CD4-positive, CD25-positive, alpha-beta regulatory T cell (primary cell): ENCODE results near the gene NRGN. TPM values are rescaled to one million over a fixed set of nuclear protein-coding genes. Genes with fewer than 3 reads are reported as not detected.

Experiments used
- ATAC-seq, 2 donors: fragments of 150-1000 bp; cut with Tn5 transposase; one replicate each; pipeline ENCODE4 v1.10.0; 2021; ENCODE audit warnings: low read depth in 2 of 2, moderate number of reproducible peaks in 2 of 2, moderate library complexity in 1 of 2
- DNase-seq, 3 donors: peaks; one replicate each; pipeline versions ENCODE4 v3.0.0 to v3.0.0-alpha.2; 2012 to 2022; ENCODE audit warnings: mixed read lengths in 1 of 3
- H3K27ac ChIP-seq: one replicate; pipeline ENCODE4 v1.7.0; 2013; ENCODE audit warnings: mild to moderate bottlenecking, low read length; ENCODE audit not compliant: insufficient read depth, poor library complexity, severe bottlenecking
- H3K27me3 ChIP-seq: one replicate; pipeline ENCODE4 v1.7.0; 2013; ENCODE audit warnings: low read length; ENCODE audit not compliant: control insufficient read depth, insufficient read depth
- H3K36me3 ChIP-seq: one replicate; pipeline ENCODE4 v1.7.0; 2013; ENCODE audit warnings: mild to moderate bottlenecking, low read length, moderate library complexity; ENCODE audit not compliant: control insufficient read depth, insufficient read depth
- H3K4me1 ChIP-seq: 2 replicates; pipeline ENCODE4 v1.7.0; 2013; ENCODE audit warnings: mild to moderate bottlenecking, low read length; ENCODE audit not compliant: insufficient read depth, control insufficient read depth, poor library complexity, severe bottlenecking
- H3K4me3 ChIP-seq: one replicate; pipeline ENCODE4 v1.7.0; 2013; ENCODE audit warnings: low read depth, mild to moderate bottlenecking, low read length, moderate library complexity
- H3K9me3 ChIP-seq, 2 experiments: 1 replicate in 1 of 2; 2 replicates in 1 of 2; pipeline ENCODE4 v1.7.0; 2013; ENCODE audit warnings: low read length in 2 of 2, mild to moderate bottlenecking in 1 of 2, moderate library complexity in 1 of 2; ENCODE audit not compliant: control insufficient read depth in 2 of 2
- H3K27ac Mint-ChIP-seq, 3 donors: one replicate each; pipeline ENCODE4 v1.8.0; 2020 to 2022; ENCODE audit warnings: mild to moderate bottlenecking in 3 of 3, mixed read lengths in 3 of 3, moderate library complexity in 2 of 3
- H3K27me3 Mint-ChIP-seq: one replicate; pipeline ENCODE4 v1.8.0; 2022; ENCODE audit warnings: mild to moderate bottlenecking, mixed read lengths
- H3K36me3 Mint-ChIP-seq: one replicate; pipeline ENCODE4 v1.8.0; 2020; ENCODE audit warnings: mixed read lengths
- H3K4me1 Mint-ChIP-seq, 4 donors: one replicate each; pipeline ENCODE4 v1.8.0; 2020 to 2022; ENCODE audit warnings: mixed read lengths in 4 of 4, mild to moderate bottlenecking in 1 of 4
- H3K4me3 Mint-ChIP-seq, 4 donors: one replicate each; pipeline ENCODE4 v1.8.0; 2020 to 2022; ENCODE audit warnings: mild to moderate bottlenecking in 4 of 4, mixed read lengths in 4 of 4, moderate library complexity in 3 of 4
- H3K9me3 Mint-ChIP-seq, 7 donors: one replicate each; pipeline ENCODE4 v1.8.0; 2020 to 2022; ENCODE audit warnings: mixed read lengths in 7 of 7, mild to moderate bottlenecking in 3 of 7, moderate library complexity in 2 of 7
- polyA plus RNA-seq, 4 donors: library from polyadenylated mRNA; unstranded; fragments of 300-500 nt; fragmentation: Illumina TruSeq; gene quantifications; one replicate each; pipeline ENCODE4 v1.2.3, GENCODE V29; 2021
- total RNA-seq: library from RNA; stranded (reverse); gene quantifications from one replicate; pipeline ENCODE4 v1.2.3, GENCODE V29; 2022

NRGN gene
- total and polyA plus RNA-seq, 5 donors from 2014 or later: 0.16 to 58.8 (median 0.22) TPM

DNA sequence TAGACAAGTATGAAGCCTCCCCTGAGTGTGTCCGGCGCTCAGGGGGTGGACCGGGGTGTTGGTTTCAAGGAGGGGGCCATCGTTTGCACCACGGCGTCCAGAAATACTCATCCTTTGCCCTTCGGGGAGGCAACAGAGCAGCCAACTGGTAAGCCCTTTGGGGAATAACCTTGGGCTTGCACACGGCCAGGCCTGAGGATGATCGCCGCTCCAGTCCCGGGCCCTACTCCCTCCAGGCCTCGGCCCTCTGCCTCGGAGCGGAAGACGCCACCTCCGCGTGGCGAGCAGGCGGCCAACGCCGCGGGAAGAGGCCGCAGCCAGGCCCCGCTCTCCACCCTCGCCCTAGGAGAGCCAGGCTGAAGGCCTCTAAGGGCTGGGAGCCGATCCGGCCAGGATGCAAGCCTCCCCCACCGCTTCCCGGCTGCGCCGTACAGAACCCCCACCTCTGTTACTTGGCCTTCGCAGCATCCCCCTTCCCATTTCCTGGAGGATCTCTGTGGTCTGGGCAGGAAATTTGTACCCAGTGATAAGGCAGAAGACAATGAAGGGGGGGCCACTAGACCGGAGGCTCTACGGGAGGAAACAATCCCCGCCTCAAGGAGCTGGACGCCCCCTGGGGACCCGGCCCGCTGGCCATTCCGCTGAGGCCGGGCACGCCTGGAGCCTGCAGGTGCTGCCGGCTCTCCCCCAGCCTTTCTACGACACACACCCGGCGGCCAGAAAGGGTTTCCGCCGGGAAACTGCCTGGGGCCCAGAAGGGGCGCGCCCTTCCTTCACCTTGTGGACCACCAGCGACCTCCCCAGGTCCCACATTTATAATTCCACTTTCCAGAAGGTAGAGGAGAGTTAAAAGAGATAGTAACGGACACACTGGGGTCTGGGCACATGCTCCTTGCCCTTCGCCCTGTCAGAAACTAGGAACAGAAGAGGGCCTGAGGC, 19.8 kb downstream of the NRGN start:
- no peak overlapping the region for H3K27ac ChIP-seq

DNA sequence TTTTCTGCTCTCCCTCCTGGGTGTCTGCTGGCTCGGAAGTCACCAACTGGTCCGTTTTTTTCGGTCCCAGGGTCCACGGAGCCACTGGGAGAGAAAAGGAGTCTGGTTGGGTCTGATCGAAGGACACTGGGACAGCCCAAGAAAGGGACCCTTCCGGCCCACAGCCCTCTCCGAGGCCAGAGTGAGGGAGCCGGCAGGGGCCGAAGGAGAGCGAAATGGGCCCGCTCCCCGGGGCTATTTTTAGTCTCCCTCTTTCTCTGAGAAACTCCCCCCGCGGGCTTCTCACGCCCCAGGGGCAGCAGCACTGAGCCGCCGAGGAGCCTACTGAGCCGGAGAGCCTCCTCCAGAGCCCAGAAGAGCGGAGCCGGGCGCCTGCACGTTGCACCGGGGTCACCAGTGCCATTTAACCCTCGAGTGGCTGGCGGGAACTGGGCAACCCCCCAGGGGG, 20.5 kb downstream of the NRGN start:
- Mint-ChIP-seq H3K27ac (peak overlapping the region in 1 of 3 donors; percentile 74), H3K36me3 (peaks cover 3% of the 10 kb centered on the region), H3K4me3 (peak overlapping the region in 3 of 4 donors; percentile 11 to 88 (median 60)), H3K4me1 (peaks cover 0 to 41% (median 10%) of the 10 kb centered on the region in 4 donors), H3K9me3 (peaks cover 0 to 2% (median 0%) of the 10 kb centered on the region in 7 donors), H3K27me3 (peaks cover 66% of the 10 kb centered on the region)
- Histone ChIP-seq H3K27me3 (peaks cover 12% of the 10 kb centered on the region), H3K4me1 (peaks cover 48% of the 10 kb centered on the region), H3K9me3 (no peaks in the 10 kb centered on the region), H3K36me3 (no peaks in the 10 kb centered on the region), H3K27ac (no peak overlapping the region), H3K4me3 (no peak overlapping the region)
- DNase-seq: no peak
- no peak for ATAC-seq

More for the DNA sequence above, 19.8 kb downstream of the NRGN start:
- Mint-ChIP-seq H3K36me3 (peaks cover 1% of the 10 kb centered on the region), H3K27me3 (peaks cover 66% of the 10 kb centered on the region), H3K27ac (no peak overlapping the region), H3K4me1 (peaks cover 0 to 41% (median 10%) of the 10 kb centered on the region in 4 donors), H3K9me3 (peaks cover 0 to 2% (median 0%) of the 10 kb centered on the region in 7 donors), H3K4me3 (peak overlapping the region in 3 of 4 donors; percentile 12 to 88 (median 60))
- H3K27me3 ChIP-seq: peaks cover 12% of the 10 kb centered on the region
- ATAC-seq (no peak), DNase-seq (no peak)
- no peak overlapping the region for H3K4me3 ChIP-seq
- H3K4me1 ChIP-seq: peaks cover 48% of the 10 kb centered on the region
- H3K36me3 ChIP-seq: no peaks in the 10 kb centered on the region
- H3K9me3 ChIP-seq: no peaks in the 10 kb centered on the region

DNA sequence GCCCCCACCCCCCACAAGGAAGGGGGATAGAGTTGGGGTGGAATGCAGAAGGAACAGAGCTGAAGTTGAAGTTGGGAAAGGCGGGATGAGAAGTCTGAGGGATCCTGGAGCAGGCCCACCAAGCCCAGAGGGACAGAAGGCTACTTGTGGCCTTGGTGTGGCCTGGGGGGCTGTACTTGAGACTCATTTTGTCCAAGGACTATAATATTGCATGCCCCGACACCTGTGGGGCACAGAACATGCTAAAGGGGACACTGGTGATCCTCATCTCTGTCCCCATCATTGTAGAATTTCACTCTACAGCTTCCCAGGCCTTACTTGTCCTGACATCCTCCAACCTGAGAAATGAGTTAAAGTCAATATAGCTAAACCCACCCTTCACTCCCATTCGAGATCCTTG, 21.1 kb downstream of the NRGN start:
- Mint-ChIP-seq H3K27ac (peak overlapping the region in 1 of 3 donors; percentile 74), H3K4me1 (peaks cover 0 to 41% (median 10%) of the 10 kb centered on the region in 4 donors), H3K36me3 (peaks cover 3% of the 10 kb centered on the region), H3K9me3 (peaks cover 0 to 2% (median 0%) of the 10 kb centered on the region in 7 donors), H3K27me3 (peaks cover 66% of the 10 kb centered on the region), H3K4me3 (peak overlapping the region in 2 of 4 donors; percentile 23 to 88)
- ATAC-seq (no peak), DNase-seq (no peak)
- H3K4me3 ChIP-seq: no peak overlapping the region
- H3K9me3 ChIP-seq: no peaks in the 10 kb centered on the region
- H3K27ac ChIP-seq: no peak overlapping the region
- H3K4me1 ChIP-seq: peaks cover 48% of the 10 kb centered on the region
- H3K36me3 ChIP-seq: no peaks in the 10 kb centered on the region
- H3K27me3 ChIP-seq: peaks cover 12% of the 10 kb centered on the region

DNA sequence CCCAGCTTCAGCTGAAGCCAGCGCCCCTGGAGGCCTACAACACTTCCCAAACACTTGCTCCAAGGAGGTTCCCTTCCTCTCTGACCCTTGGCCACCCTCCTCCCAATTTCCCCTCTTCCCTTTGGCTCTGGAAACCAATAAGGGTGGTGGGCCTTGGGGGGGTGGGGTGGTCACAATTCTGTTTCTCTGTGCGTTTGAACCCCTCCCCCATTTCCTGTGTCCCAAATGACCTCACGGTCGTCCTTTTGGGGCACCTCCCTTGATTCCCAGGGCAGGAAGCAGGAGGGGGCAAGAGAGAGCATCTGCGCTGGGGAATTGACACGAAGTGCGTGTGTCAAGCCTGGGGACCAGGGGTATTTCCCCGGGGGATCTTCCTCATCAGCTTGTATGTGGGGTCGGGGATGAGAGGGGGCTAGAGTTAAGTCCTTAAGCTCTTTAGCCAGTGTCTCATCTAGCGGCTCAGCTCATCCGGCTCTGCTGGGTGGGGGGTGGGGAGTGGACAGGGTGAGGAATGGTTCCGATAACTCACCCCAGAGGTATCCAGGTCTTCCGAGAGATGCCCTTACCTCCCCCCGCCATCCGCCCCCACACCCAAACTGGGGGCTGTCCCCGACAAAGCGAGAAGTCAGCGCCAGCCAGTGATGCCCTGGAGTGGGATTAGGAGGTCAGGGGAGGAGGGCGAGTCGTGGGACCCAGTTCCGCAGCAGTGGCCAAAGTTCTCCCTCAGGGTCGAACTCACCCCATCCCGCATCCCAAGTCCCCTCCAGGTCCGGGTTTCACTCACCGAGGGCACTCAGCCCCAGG, 21.8 kb downstream of the NRGN start:
- peaks cover 0 to 41% (median 10%) of the 10 kb centered on the region in 4 donors for H3K4me1 Mint-ChIP-seq
- peaks cover 61% of the 10 kb centered on the region for H3K27me3 Mint-ChIP-seq
- no peaks in the 10 kb centered on the region for H3K36me3 ChIP-seq
- H3K4me1 ChIP-seq: peaks cover 48% of the 10 kb centered on the region
- H3K27ac Mint-ChIP-seq: no peak overlapping the region
- H3K27ac ChIP-seq: no peak overlapping the region
- ATAC-seq (no peak), DNase-seq (no peak)
- H3K9me3 ChIP-seq: no peaks in the 10 kb centered on the region
- no peak overlapping the region for H3K4me3 ChIP-seq
- H3K4me3 Mint-ChIP-seq: peak overlapping the region; percentile 68 to 88 (median 72)
- peaks cover 0 to 2% (median 0%) of the 10 kb centered on the region in 7 donors for H3K9me3 Mint-ChIP-seq
- H3K27me3 ChIP-seq: peaks cover 12% of the 10 kb centered on the region
- H3K36me3 Mint-ChIP-seq: peaks cover 3% of the 10 kb centered on the region

DNA sequence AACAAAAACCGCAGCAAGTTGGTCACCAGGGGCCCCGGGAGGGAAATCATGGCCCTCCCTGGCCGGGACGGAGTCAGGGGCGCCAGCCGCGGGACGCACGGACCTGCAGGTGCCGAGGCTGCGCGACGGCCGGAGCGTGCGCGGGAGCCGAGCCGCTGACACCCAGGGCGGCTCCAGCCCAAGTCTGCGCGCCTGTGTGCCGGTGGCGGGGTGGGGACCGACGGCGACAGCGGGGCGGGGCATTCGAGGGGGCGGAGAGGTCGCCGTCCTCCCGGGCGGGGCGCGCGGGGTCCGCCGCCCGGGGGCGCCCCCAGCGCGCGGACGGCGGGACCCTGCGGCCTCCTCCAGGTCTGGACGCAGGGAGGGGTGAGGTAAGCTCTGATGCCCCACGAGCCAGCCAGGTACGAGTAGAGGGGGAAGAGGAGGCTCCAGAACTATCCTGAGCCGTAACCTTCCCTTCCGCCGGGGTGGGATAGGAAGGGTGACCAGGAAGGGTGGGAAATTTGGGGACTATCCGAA, 22.4 kb downstream of the NRGN start, which contains the start of gene ESAM:
Gene ESAM, minus strand, starts transcription at position 186 of the 519 bp plus-strand sequence. Its CDS starts 136 bp downstream, at position 50.
- Mint-ChIP-seq H3K27me3 (peaks cover 54% of the 10 kb centered on the region), H3K4me1 (peaks cover 0 to 41% (median 10%) of the 10 kb centered on the region in 4 donors), H3K27ac (peak within 1 kb of the TSS in 1 of 3 donors; percentile 88), H3K4me3 (peak within 1 kb of the TSS; percentile 88 to 97 (median 96)), H3K9me3 (peaks cover 0 to 2% (median 0%) of the 10 kb centered on the region in 7 donors), H3K36me3 (peaks cover 3% of the 10 kb centered on the region)
- Histone ChIP-seq H3K4me1 (peaks cover 48% of the 10 kb centered on the region), H3K9me3 (no peaks in the 10 kb centered on the region), H3K36me3 (no peaks in the 10 kb centered on the region), H3K4me3 (peak within 1 kb of the TSS; percentile 62), H3K27me3 (peaks cover 12% of the 10 kb centered on the region), H3K27ac (no peak within 1 kb of the TSS)
- ATAC-seq (peak; percentile 57 to 62), DNase-seq (peak; percentile 57 to 68 (median 65))

DNA sequence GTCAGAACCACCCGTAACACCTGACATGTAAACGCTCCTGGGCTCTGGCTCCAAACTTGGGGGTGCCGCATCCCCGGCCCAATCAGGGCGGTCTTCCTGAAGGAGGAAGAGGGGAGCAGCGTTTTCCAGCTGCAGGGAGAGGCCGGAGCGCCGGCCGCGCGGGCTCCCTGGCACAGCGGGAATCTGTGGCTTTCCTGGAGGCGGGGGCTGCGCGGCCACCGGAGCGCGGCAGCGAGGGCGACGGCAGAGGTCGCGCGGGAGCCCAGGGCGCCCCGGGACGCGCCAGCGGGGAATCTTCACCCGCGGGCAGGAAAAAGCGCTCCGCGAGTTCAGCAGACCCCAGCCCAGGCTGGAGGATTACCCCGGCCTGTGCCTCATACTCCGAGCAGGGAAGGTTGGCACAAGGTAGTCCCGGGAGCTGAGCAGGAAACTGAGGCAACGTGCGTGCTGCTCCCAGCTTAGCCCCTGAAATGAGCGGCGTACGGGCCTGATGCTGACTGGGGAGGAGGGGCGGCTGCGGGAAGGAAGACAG, 22.9 kb downstream of the NRGN start:
- ATAC-seq: peak; percentile 24 to 43

More for the DNA sequence above, 22.9 kb downstream of the NRGN start:
- H3K27me3 ChIP-seq: peaks cover 11% of the 10 kb centered on the region
- peaks cover 4% of the 10 kb centered on the region for H3K36me3 ChIP-seq
- Mint-ChIP-seq H3K9me3 (peaks cover 0 to 2% (median 0%) of the 10 kb centered on the region in 7 donors), H3K4me3 (peak overlapping the region; percentile 86 to 97 (median 96)), H3K36me3 (peaks cover 3% of the 10 kb centered on the region), H3K27me3 (peaks cover 50% of the 10 kb centered on the region), H3K27ac (no peak overlapping the region), H3K4me1 (peaks cover 0 to 38% (median 10%) of the 10 kb centered on the region in 4 donors)
- H3K27ac ChIP-seq: no peak overlapping the region
- H3K9me3 ChIP-seq: no peaks in the 10 kb centered on the region
- peak overlapping the region; percentile 62 for H3K4me3 ChIP-seq
- DNase-seq: no peak
- H3K4me1 ChIP-seq: peaks cover 48% of the 10 kb centered on the region
